HG03469 (cell line): Measurements from ENCODE around the gene ANGPTL5.
"Not testable (repeated sequence)": the region's sequence is repeated elsewhere in the genome, so short reads cannot be mapped to it uniquely, and the experiment has no call there.

ENCODE experiments used
- ATAC-seq: cut with Tn5 transposase; IDR thresholded peaks from one replicate; pipeline ENCODE4 v1.9.1; 2021; ENCODE audit warnings: mild to moderate bottlenecking, moderate library complexity, moderate number of reproducible peaks; ENCODE audit not compliant: unreplicated experiment

Gene ANGPTL5

DNA sequence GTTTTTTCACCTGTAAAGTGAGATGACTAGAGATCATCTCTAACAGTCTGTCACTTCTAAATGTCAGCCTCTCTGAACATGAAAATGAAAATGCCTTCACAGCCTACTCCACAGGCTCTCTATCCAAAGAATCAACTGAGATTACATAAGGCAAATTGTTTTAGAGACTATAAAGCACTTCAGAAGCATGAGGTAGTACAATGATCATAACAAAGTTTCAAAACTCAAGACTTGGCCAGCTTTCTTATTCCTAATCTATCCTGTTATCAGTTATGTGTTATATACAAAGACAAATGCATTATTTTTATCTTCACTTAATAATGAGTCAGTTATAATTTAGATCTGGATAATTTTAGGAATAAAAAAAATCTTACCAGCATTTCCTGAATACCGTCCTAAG lies 21.8 kb downstream of the ANGPTL5 start:
- no peak for ATAC-seq

DNA sequence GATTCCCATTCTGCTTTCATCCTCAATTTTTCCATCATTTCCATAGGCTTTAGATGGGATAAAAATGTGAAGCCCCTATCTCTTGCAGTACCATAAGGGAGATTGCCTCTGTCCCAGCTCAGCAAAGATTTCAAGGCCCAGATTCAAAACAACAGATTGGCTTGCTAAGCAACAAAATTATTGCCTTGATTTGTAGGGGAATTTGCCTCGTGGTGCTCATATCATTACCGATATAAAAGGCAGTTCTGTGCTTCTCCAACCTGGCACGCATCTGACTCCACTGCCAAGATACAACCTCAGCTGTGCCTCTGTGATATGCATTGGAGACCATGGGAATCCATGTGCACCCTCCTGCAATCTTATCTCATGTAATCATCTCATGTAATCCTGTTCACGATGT lies 26.6 kb downstream of the ANGPTL5 start:
- ATAC-seq = no peak

DNA sequence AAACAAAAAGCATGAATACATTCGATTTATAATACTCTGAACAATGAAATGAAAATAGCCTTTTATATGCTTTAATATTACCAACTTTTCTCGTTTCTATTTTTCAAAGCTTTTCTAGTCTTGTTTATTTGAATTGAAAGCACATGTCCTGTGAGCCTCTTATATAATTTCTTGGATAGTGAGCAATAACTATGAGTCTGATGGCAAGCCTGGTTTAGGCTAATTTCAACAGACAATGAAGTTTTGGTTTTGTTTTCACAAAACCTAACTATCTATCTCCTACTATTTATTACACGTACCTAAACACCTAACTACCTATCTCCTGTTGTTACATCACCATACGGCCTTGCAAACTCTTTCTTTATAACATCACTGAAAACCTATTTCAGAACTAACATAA lies 30.7 kb downstream of the ANGPTL5 start:
- ATAC-seq = no peak

DNA sequence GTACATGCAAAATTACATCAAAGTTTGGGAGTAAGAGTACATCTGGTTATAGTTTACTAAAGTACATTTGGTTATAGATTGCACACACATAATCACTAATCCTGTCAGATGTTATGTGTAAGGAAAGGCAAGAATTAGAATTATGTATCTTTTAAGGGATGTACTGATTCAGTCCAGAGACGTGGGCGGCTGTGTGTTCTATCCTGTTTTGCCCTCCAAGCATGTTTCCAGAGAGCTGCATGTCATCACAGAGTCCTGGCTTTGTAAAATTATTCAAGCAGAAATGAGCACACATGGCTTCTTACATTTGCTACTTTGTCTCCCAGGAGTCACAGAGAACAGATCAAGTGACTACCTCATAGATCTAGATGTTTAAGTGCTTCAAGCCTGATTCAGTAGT lies 34.7 kb downstream of the ANGPTL5 start:
- no peak for ATAC-seq

DNA sequence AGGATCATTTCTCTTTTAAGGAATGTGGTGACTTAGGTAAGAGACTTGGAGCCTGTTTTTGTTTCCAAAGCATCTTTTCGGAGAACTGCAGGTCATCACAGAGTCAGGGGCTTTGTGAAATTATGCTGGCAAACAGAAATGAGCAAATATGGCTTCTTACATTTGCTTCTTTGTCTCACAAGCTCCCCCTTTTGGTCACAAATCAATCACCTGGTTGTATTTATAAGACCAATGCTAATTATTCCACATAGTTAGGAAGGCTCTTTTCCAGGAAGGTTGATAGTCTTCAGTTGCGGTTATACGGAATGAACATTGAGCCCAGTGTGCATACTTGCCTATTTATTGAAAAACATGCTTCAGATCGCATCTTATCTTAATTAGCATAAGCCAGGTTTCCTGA lies 36.1 kb downstream of the ANGPTL5 start:
- no peak for ATAC-seq

DNA sequence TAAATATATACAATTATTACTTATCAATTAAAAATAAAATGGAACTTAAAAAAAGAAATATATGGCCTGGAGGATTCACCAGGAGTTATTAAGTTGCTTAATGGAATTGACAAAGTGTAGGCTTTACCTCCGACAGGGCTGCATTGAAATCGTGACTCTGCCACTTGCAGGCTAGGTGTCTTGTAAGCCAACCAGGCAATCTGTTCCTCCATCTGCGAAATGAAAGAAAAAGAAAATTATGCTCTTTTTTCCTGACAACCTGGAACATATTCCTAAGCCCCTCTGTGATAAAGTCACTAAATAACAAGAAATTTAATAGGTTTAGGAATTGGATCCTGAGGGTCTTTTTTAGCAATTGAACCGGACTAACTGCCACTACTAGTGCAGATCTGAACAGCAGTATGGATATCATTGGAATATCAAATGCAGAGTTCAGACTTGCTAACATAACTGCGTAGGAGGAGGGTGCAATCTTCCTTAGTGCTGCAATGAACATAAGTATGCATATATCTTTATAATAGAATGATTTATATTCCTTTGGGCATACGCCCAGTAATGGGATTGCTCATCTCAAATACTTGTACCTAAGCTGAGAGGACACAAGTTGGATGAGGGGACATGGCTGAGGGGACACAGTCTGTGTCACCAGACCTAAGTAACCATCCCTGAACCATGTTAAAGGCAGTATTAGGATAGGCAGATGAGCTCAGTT lies 44.0 kb downstream of the ANGPTL5 start:
- ATAC-seq = no peak

DNA sequence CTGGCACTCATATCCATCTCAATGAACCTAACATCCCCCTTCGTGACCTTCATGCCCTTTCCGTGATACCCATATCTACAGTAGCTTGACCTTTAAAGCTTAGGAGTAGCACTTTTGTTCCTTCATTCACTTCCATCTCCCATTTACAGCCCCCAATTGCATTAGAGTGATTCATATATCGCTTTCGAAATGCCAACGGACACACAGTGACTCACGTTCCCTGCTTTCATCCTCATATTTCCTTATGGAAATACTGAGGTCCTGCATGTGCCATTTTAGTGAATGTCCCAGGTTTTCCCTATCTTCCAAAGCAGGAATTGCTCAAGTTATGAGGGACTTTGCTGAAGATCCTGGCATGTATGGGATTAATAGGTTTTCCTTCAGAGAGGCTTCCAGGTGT lies 45.8 kb downstream of the ANGPTL5 start:
- ATAC-seq = no peak

DNA sequence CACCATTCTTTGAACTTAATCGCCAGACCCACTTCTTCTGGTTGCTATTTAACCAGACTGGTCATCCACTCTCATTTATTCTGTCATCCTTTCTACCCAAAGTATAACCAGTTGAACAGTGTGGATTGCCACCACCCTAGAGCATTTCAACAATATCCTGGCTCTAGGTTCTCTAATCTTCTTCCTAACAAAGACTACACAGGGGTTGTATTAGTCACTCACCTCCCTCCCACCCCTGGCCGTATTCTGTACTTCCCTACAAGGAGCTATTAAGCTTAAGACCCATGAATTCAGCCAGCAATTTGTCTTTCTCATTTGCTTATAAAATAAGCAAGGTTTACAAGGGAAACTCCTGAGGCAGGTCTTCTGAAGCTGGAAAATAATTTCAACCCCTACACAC lies 48.4 kb downstream of the ANGPTL5 start:
- ATAC-seq = no peak

DNA sequence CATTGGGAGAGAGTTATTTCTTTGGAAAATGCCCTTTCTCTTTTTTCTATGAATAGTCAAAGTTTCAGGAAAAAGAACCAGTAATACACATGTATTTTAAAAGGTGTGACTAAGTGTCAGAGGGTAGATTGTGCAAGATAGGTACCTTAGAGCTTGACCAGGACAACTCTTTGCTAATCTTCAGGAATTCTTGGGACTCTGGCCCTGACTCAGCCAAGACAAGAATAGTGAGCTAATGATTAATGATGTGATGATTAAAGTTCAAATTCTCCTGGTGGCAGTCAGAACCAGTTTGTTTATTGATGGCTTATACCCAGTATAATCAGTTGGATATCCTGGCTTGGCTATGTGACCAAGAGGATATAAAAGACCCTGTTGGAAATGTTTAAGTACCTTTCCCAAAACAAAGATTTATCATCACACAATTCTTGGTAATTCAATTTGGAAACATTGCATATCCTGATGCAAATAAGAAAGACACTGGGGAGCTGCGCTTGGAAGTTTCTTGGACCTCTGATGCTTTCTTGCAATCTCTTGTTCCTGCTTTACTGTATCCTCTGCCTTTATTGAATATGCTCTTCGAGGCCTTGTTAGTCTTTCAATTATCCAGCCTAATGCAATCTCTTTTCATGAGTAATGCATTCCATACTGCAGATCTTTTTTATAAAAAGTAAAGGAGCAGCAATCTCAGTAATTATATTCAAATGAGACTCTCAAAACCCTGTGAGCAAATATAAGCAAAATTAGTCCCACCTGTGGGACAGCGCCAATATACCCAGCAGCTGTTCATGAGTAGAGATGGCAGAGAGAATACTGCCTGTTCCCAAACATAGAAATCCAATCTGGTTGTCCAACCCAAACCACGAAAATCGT lies 49.5 kb downstream of the ANGPTL5 start:
- no peak for ATAC-seq

DNA sequence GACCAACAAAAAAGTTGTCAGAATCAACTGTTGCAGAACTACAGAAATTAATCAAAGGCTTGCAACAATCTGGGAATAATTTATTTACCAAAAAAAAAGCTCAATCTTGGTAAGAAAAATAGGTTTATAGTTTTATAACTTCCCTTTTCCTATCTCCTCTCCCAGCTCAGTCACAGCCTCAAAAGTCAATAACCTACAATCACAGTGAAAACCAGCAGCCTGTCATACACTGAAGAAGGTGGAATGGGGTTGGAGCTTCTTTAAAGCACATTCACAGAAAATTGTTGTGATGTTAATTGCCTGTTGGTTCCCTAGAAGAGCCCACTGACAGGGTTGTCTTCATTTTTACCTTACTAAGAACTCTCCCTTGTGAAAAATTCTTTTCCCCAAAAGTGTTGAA lies 52.2 kb downstream of the ANGPTL5 start:
- no peak for ATAC-seq

DNA sequence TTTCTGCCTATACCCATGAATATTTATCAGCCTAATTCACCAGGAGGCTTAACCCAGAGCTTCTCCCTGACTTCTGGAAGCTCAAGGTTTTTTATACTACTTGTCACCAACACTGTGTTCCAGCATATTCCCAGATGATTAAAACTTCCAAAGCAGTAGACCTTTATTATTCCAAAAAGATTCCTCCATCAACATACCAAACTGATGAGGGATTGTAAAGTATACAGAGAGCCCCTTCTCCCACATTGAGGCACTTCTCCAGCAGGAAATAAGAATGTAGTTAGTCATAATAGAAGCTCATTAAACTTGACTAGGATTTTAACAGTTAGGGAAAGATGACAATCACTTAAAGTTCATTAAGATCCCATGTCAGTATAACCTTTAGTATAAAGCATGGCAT lies 53.0 kb downstream of the ANGPTL5 start:
- ATAC-seq = no peak

DNA sequence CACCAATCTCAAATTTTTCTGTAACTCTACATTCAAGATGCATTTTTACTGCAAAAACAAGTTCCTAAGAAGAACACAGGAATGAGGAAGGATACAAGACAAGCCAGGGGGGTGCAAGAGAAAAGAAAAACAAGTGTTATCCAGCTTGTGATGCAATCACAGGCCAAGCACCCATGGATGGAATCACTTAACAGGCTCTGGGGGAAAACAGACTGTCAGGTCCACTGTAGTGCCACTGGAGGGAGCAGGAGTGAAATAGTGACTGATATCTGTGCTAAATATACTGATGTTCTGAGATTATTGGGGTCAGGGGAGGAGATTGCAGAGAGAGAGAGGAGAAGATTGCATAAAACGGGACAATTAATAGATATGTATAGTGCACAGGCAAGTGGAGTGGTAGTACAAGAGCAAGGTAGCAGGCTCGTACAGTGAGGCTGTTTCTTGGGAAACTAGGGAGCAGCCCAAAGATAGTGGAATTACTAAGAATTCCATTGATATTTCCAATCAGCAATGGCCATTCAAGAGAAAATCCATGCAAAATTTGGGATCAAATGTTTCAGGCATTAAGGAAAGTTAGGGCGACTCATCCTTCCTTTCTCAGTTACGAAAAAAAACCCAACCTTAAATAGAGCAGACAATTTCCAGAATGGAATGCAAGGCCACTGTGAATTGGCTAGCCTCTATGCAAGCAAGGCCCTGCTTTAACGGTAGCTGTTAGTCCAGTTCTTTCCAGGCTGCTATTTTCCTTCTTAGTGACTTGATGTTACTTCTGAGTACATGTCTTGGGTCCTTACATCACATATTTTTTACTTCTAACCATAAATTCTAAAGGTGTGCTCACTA lies 53.7 kb downstream of the ANGPTL5 start:
- no peak for ATAC-seq

DNA sequence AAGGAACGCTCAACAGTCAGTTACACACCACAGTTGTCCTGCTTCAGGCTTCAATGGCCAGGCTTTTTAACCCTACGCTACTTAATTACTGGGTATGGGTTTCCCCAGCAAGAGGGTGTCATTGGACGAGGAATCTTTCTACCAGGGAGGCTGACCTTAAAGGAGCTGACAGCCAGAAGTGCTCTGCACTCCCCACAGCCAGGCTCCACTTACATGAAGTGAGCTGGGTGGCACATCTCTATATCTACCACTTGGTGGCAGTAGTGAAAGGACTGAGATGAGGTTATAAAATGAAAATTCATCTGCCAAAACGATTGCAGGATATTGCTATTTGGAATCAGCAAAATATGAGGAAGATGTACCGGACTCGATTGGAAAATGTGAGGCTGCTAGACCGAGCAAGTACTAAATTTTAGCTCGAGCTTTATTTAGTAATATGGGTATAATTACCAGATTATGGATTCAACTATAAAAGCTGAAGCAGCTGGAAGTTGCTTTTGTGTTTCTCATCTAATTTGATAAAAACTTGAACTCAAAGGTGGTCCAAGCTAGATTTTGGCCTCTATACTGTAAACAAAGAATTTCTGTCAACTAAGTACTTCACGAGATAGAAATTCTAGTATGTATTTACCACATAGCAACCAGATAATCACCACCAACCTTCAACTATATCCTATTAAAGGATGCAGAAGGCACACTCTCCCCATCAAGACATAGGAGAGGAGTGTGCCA lies 55.5 kb downstream of the ANGPTL5 start:
- ATAC-seq = peak; percentile 89

DNA sequence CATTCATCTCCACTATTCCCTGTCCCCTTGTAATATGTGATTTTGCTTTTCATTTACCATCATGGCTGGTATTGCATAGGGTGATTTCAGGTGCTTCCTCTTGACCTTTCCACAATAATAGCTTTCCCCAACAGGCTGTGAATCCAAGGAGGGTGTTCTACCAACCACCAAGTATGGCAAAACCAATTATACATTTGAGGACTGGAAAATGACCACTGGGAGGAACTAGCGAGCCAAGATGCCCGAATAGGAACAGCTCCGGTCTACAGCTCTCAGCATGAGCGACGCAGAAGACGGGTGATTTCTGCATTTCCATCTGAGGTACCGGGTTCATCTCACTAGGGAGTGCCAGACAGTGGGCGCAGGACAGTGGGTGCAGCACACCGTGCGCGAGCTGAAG lies 64.1 kb downstream of the ANGPTL5 start:
- not testable (repeated sequence) for ATAC-seq

DNA sequence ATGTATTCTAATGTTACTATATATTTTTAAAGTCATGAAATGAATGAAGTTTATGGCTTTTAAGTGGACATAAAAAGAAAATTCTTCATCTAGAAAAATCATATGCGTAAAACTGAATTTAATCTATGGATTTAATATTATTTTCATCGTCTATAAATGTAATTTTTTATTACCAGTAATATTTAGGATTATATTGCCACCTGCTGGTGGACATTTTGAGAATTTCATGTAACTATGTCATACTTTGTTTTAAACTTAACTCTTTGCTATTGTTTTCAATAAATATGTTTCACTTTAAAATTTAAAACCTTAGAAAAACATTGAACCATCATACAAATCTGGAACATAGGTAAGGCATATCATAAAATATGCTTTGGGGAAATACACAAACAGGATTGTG lies 68.1 kb downstream of the ANGPTL5 start:
- no peak for ATAC-seq

DNA sequence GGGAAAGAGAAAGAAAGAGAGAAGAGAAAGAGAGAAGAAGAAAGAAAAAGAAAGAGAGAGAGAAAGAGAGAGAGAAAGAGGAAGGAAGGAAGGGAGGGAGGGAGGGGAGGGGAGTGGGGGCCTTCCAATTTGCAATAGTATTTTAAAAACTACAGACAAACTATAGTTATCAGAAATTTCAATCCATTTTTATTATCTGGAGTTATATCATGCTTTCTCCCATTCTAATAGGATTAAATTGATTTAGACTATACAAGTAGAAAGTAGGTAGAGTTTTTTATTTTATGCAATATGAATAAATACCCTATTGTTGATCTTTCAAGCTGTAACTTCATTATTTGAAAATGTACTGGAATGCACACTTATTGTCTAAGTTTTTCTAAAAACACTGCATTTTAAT lies 71.7 kb downstream of the ANGPTL5 start:
- ATAC-seq = no peak

DNA sequence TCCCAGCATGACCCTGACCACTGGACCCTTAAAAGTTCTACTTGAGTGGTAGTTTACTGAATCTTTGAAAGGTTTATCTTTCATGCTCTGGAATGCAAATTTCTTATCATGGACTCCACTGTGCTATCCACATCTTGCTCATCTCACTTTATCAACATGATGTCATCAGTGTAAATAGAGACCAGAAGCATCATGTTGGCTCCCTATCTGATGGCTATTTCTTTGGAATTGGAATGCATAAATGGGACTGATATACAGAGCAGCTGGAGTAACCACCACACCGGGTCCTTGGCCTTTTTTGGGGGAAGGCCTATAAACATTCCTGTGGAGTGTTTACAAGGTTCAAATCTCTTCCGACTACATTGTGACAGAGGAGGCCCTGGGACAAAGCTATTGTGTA lies 75.6 kb downstream of the ANGPTL5 start:
- no peak for ATAC-seq
